HCT116 (cell line): ENCODE measurements around the gene SLC4A5.

Experiments
- CEBPB ChIP-seq: IDR thresholded peaks from 2 replicates; pipeline ENCODE4 v1.6.1; 2012; ENCODE audit warnings: low read depth
- FOSL1 ChIP-seq: IDR thresholded peaks from 2 replicates; pipeline ENCODE4 v1.6.1; 2012; ENCODE audit warnings: low read depth
- POLR2A ChIP-seq: IDR thresholded peaks from 2 replicates; pipeline ENCODE4 v1.7.0; 2011; ENCODE audit warnings: borderline replicate concordance; ENCODE audit not compliant: insufficient read depth, insufficient read length; ENCODE audit errors: extremely low read depth
- RAD21 ChIP-seq: IDR thresholded peaks from 2 replicates; pipeline ENCODE4 v1.6.1; 2012; ENCODE audit warnings: low read depth, mild to moderate bottlenecking
- SP1 ChIP-seq: IDR thresholded peaks from 2 replicates; pipeline ENCODE4 v1.6.1; 2012; ENCODE audit warnings: low read depth
- TF ChIP-seq, protein P1 (sequence below): IDR thresholded peaks from 2 replicates; pipeline ENCODE4 v1.6.1; 2012
- TF ChIP-seq, protein P2 (sequence below), 3 experiments: fragments of 200-600 bp in 1 of 3; sonication (generic) in 1 of 3; IDR thresholded peaks in 2 of 3; conservative IDR thresholded peaks in 1 of 3; 2 replicates each; pipeline ENCODE4 v1.5.1; 2012 to 2017; ENCODE audit warnings: low read depth in 2 of 3, low read length in 2 of 3, antibody characterized with exemption in 1 of 3, borderline replicate concordance in 1 of 3, control low read depth in 1 of 3, mild to moderate bottlenecking in 1 of 3, mixed read lengths in 1 of 3, mixed run types in 1 of 3, moderate library complexity in 1 of 3; ENCODE audit not compliant: insufficient read depth in 1 of 3
- TF ChIP-seq, protein P3 (sequence below): IDR thresholded peaks from 2 replicates; pipeline ENCODE4 v1.6.1; 2011; ENCODE audit warnings: mild to moderate bottlenecking, low read length, moderate library complexity; ENCODE audit not compliant: insufficient replicate concordance; ENCODE audit errors: extremely low read depth

DNA sequence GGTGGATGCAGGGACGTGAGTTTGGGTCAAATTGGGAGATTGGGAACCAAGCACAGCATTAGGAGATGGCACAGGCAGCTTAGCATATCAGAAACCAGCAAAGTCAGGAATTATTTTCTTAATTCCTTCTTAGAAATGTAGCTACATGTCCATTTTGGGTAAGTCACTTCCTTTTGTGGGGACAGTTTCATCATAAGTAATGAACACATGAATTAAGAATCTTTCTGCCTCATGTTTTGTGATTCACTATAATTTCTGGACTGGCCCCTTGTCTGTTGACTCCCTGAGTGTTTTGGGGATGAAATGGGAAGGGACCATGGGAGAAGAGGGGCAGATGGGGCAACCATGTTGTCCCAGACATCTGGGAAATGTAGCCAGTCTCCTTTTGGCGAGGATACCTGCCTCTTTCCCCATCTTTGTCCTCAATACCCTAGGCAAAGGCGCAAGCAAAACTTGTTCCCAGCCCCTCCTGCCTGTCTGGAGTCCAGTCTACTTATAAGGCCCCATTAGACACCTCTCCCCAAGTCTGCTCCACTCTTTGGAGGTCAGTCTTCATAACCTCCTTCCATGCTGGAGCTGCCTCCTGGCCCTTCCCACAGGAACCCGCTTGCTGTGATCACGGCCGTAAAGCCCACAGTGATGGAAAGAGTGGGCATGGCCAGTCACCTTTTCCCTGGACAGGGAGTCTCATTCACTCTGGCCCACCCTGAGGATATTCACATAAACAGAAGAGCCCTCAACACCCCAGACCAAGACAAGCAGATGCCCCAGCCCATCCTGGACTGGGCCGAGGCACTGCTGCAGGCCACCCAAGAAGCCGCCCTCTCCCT, 119.1 kb downstream of the SLC4A5 start:
- TF ChIP-seq, protein P1, sequence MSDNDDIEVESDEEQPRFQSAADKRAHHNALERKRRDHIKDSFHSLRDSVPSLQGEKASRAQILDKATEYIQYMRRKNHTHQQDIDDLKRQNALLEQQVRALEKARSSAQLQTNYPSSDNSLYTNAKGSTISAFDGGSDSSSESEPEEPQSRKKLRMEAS = no peak
- TF ChIP-seq, protein P2, sequence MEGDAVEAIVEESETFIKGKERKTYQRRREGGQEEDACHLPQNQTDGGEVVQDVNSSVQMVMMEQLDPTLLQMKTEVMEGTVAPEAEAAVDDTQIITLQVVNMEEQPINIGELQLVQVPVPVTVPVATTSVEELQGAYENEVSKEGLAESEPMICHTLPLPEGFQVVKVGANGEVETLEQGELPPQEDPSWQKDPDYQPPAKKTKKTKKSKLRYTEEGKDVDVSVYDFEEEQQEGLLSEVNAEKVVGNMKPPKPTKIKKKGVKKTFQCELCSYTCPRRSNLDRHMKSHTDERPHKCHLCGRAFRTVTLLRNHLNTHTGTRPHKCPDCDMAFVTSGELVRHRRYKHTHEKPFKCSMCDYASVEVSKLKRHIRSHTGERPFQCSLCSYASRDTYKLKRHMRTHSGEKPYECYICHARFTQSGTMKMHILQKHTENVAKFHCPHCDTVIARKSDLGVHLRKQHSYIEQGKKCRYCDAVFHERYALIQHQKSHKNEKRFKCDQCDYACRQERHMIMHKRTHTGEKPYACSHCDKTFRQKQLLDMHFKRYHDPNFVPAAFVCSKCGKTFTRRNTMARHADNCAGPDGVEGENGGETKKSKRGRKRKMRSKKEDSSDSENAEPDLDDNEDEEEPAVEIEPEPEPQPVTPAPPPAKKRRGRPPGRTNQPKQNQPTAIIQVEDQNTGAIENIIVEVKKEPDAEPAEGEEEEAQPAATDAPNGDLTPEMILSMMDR (IDR thresholded peaks at IDR 0.05 in 2 of 3, conservative IDR thresholded peaks at IDR 0.05 in 1 of 3; ENCODE audit: borderline replicate concordance in 1 of 3, insufficient read depth in 1 of 3, low read depth in 2 of 3, low read length in 2 of 3) = no peak
- TF ChIP-seq RAD21 (no peak), FOSL1 (no peak), POLR2A (no peak), SP1 (no peak), CEBPB (no peak)
- TF ChIP-seq, protein P3, sequence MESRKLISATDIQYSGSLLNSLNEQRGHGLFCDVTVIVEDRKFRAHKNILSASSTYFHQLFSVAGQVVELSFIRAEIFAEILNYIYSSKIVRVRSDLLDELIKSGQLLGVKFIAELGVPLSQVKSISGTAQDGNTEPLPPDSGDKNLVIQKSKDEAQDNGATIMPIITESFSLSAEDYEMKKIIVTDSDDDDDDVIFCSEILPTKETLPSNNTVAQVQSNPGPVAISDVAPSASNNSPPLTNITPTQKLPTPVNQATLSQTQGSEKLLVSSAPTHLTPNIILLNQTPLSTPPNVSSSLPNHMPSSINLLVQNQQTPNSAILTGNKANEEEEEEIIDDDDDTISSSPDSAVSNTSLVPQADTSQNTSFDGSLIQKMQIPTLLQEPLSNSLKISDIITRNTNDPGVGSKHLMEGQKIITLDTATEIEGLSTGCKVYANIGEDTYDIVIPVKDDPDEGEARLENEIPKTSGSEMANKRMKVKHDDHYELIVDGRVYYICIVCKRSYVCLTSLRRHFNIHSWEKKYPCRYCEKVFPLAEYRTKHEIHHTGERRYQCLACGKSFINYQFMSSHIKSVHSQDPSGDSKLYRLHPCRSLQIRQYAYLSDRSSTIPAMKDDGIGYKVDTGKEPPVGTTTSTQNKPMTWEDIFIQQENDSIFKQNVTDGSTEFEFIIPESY = no peak
